ENCODE measurements around the gene CPE. TPM values are rescaled to one million over a fixed set of nuclear protein-coding genes. Genes with fewer than 3 reads are reported as not detected.

The CPE gene
- total RNA-seq, 1 donor from 2014 or later: 90.4 TPM

Small RNA genes lying within 50 kb of the gene (microRNA-seq; reads per million reads assigned to microRNA genes)
- not detected for gene MIR578 (ENCODE audit: borderline number of aligned reads)

Other genes with a start within 250 kb of the CPE start
- gene KLHL2, start 171.4 kb upstream of the CPE start, total RNA-seq: 30.8 TPM
- gene MSMO1, start 51.3 kb upstream of the CPE start, total RNA-seq: 13.9 TPM

Data from mesenteric fat pad (tissue), 1 donor.